HG03565 (cell line): ENCODE measurements around the gene GALNT18.

Source experiments
- ATAC-seq: cut with Tn5 transposase; IDR thresholded peaks from one replicate; pipeline ENCODE4 v1.9.1; 2021; ENCODE audit warnings: mild to moderate bottlenecking, moderate library complexity; ENCODE audit not compliant: unreplicated experiment

Gene GALNT18

GRCh38 chr11:11588243-11588642 is 33.6 kb downstream of the GALNT18 start:
- ATAC-seq, result no peak

- no peak for ATAC-seq
Observed at GRCh38 chr11:11587122-11587521, 34.7 kb downstream of the GALNT18 start.

- no peak for ATAC-seq
Observed at GRCh38 chr11:11586465-11586864, 35.3 kb downstream of the GALNT18 start.

GRCh38 chr11:11584937-11585336 is 36.9 kb downstream of the GALNT18 start:
- no peak for ATAC-seq

- no peak for ATAC-seq
Observed at GRCh38 chr11:11584530-11584810, 37.3 kb downstream of the GALNT18 start.

- no peak for ATAC-seq
Observed at GRCh38 chr11:11583801-11584529, 37.8 kb downstream of the GALNT18 start.

GRCh38 chr11:11582011-11582701 is 39.6 kb downstream of the GALNT18 start:
- no peak for ATAC-seq

GRCh38 chr11:11581481-11581880 is 40.3 kb downstream of the GALNT18 start:
- ATAC-seq, result no peak

- no peak for ATAC-seq
Observed at GRCh38 chr11:11580841-11581411, 40.9 kb downstream of the GALNT18 start.

GRCh38 chr11:11580012-11580411 is 41.8 kb downstream of the GALNT18 start:
- ATAC-seq, result no peak

- no peak for ATAC-seq
Observed at GRCh38 chr11:11579012-11579988, 42.5 kb downstream of the GALNT18 start.

GRCh38 chr11:11577932-11578911 is 43.6 kb downstream of the GALNT18 start:
- ATAC-seq, result no peak

- no peak for ATAC-seq
Observed at GRCh38 chr11:11577251-11577855, 44.5 kb downstream of the GALNT18 start.

GRCh38 chr11:11574373-11575287 is 47.2 kb downstream of the GALNT18 start:
- ATAC-seq, result no peak

- ATAC-seq, result no peak
Observed at GRCh38 chr11:11572386-11572785, 49.4 kb downstream of the GALNT18 start.

GRCh38 chr11:11571893-11572292 is 49.9 kb downstream of the GALNT18 start:
- no peak for ATAC-seq

GRCh38 chr11:11570823-11571222 is 51.0 kb downstream of the GALNT18 start:
- no peak for ATAC-seq

- ATAC-seq, result no peak
Observed at GRCh38 chr11:11569936-11570491, 51.8 kb downstream of the GALNT18 start.
